Panc1 (cell line): ENCODE measurements around the gene CCND2. TPM values are rescaled to one million over a fixed set of nuclear protein-coding genes. Genes with fewer than 3 reads are reported as not detected.

Experiments
- ATAC-seq: fragments of 200-7000 bp; cut with Tn5 transposase; 2 replicates; pipeline ENCODE4 v1.9.1; 2020; ENCODE audit warnings: mild to moderate bottlenecking, moderate library complexity
- BruUV-seq: library from RNA; stranded (reverse); fragments of 400-500 nt; replicated peaks from 2 replicates; lab custom pipeline; 2021; lab: Mats Ljungman, UMichigan
- CTCF ChIA-PET: fragments of 300-600 bp; sonication (Branson Sonifier 250); formaldehyde crosslinking; loops from one replicate; lab custom pipeline; 2022; ENCODE audit warnings: antibody characterized with exemption; lab: Charles Lee
- POLR2A ChIA-PET: fragments of 300-600 bp; sonication (Branson Sonifier 250); formaldehyde crosslinking; loops from one replicate; lab custom pipeline; 2022; ENCODE audit warnings: antibody characterized with exemption; lab: Charles Lee
- DNase-seq: peaks from one replicate; pipeline ENCODE4 v3.0.0-alpha.2; 2010; ENCODE audit warnings: low read depth, low spot score
- H3K27ac ChIP-seq: 2 replicates; pipeline ENCODE4 v1.5.1; 2011; ENCODE audit warnings: mild to moderate bottlenecking, low read length, inconsistent platforms
- H3K27me3 ChIP-seq: fragments of 200-500 bp; sonication (Bioruptor generic); 2 replicates; pipeline ENCODE4 v1.6.0; 2014; ENCODE audit warnings: low read length, inconsistent platforms; ENCODE audit not compliant: control insufficient read depth, insufficient read depth
- H3K36me3 ChIP-seq: fragments of 200-500 bp; sonication (Bioruptor generic); 2 replicates; pipeline ENCODE4 v1.5.1; 2014; ENCODE audit warnings: inconsistent platforms, mild to moderate bottlenecking, low read length, moderate library complexity; ENCODE audit not compliant: control insufficient read depth, insufficient read depth
- H3K4me1 ChIP-seq: 2 replicates; pipeline ENCODE4 v1.5.1; 2011; ENCODE audit warnings: inconsistent platforms, mild to moderate bottlenecking, low read length, moderate library complexity; ENCODE audit not compliant: control insufficient read depth, insufficient read depth
- H3K4me3 ChIP-seq, 2 experiments: 2 replicates each; pipeline ENCODE4 v1.5.1; 2011 to 2012; ENCODE audit warnings: low read depth in 2 of 2, low read length in 2 of 2, mild to moderate bottlenecking in 2 of 2, inconsistent platforms in 1 of 2, moderate library complexity in 1 of 2
- H3K9me3 ChIP-seq: fragments of 200-500 bp; sonication (Bioruptor generic); 2 replicates; pipeline ENCODE4 v1.5.1; 2014; ENCODE audit warnings: low read depth, mild to moderate bottlenecking, inconsistent platforms, low read length, moderate library complexity; ENCODE audit not compliant: control insufficient read depth, insufficient read depth
- POLR2AphosphoS5 ChIP-seq: IDR thresholded peaks from 2 replicates; pipeline ENCODE4 v1.6.1; 2012; ENCODE audit warnings: mild to moderate bottlenecking, low read depth, low read length, moderate library complexity
- SIN3A ChIP-seq: IDR thresholded peaks from 2 replicates; pipeline ENCODE4 v1.6.1; 2012; ENCODE audit warnings: low read depth, mild to moderate bottlenecking, low read length, moderate library complexity, borderline replicate concordance; ENCODE audit not compliant: insufficient read depth
- TCF7L2 ChIP-seq: IDR thresholded peaks from 2 replicates; pipeline ENCODE4 v1.6.1; 2011; ENCODE audit warnings: mild to moderate bottlenecking, low read depth, low read length, inconsistent platforms
- in situ Hi-C: cut with HindIII; loops from 2 replicates; pipeline ENCODE4 v1.10.0; 2016; ENCODE audit warnings: low sequenced_read_pairs, low pct_unique_long_range_greater_than_20kb
- intact Hi-C: fragments of 100-400 bp; cut with micrococcal nuclease; formaldehyde crosslinking; loops from one replicate; pipeline ENCODE4 v1.10.0; 2022; ENCODE audit not compliant: unreplicated experiment
- total RNA-seq: library from RNA; stranded (reverse); gene quantifications from one replicate; pipeline ENCODE4 v1.2.1, GENCODE V29; 2021; ENCODE audit not compliant: unreplicated experiment
- TF ChIP-seq, protein P1 (sequence below): fragments of 450-650 bp; IDR thresholded peaks from 2 replicates; pipeline ENCODE4 v1.5.1; 2017; ENCODE audit warnings: mild to moderate bottlenecking
- TF ChIP-seq, protein P2 (sequence below), 2 experiments: IDR thresholded peaks; 2 replicates each; pipeline ENCODE4 v1.6.1; 2011 to 2012; ENCODE audit warnings: low read depth in 2 of 2, control low read depth in 1 of 2, low read length in 1 of 2, mild to moderate bottlenecking in 1 of 2, moderate library complexity in 1 of 2; ENCODE audit not compliant: insufficient read depth in 1 of 2

The CCND2 gene
- total RNA-seq, 1 experiment from 2014 or later = 1.5 TPM

DNA sequence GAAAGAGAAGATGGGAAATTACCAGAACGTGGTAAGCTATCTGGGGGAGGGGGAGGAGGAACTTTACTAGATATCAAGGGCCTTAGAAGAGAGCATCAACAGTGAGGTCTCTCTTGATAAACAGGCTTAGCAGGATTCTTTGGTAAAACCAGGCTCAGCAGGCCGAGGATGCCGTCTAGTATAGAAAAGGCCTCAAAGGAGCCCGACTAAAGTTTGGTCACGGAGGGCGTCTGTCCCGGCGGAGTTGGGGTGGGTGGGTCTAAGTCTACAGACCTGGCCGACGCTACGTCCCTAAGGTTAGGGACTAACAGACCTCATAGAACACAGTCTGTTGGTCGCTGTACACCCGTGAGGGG is 46.9 kb downstream of the CCND2 start:
- Histone ChIP-seq H3K36me3 (peaks cover 2% of the 10 kb centered on the region; the same call in 1 of the 2 replicates), H3K9me3 (no peaks in the 10 kb centered on the region), H3K4me1 (no peaks in the 10 kb centered on the region), H3K27me3 (no peaks in the 10 kb centered on the region), H3K4me3 (peak overlapping the region; percentile 64 to 97), H3K27ac (peak overlapping the region; percentile 89)
- ATAC-seq (peak; percentile 78), DNase-seq (peak; percentile 7)
- in situ Hi-C loops (no loop called here), intact Hi-C loops (no loop called here)
- ChIA-PET CTCF (no interaction called here), POLR2A (no interaction called here)
- TF ChIP-seq, protein P1, sequence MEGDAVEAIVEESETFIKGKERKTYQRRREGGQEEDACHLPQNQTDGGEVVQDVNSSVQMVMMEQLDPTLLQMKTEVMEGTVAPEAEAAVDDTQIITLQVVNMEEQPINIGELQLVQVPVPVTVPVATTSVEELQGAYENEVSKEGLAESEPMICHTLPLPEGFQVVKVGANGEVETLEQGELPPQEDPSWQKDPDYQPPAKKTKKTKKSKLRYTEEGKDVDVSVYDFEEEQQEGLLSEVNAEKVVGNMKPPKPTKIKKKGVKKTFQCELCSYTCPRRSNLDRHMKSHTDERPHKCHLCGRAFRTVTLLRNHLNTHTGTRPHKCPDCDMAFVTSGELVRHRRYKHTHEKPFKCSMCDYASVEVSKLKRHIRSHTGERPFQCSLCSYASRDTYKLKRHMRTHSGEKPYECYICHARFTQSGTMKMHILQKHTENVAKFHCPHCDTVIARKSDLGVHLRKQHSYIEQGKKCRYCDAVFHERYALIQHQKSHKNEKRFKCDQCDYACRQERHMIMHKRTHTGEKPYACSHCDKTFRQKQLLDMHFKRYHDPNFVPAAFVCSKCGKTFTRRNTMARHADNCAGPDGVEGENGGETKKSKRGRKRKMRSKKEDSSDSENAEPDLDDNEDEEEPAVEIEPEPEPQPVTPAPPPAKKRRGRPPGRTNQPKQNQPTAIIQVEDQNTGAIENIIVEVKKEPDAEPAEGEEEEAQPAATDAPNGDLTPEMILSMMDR = no peak
- TF ChIP-seq, protein P2, sequence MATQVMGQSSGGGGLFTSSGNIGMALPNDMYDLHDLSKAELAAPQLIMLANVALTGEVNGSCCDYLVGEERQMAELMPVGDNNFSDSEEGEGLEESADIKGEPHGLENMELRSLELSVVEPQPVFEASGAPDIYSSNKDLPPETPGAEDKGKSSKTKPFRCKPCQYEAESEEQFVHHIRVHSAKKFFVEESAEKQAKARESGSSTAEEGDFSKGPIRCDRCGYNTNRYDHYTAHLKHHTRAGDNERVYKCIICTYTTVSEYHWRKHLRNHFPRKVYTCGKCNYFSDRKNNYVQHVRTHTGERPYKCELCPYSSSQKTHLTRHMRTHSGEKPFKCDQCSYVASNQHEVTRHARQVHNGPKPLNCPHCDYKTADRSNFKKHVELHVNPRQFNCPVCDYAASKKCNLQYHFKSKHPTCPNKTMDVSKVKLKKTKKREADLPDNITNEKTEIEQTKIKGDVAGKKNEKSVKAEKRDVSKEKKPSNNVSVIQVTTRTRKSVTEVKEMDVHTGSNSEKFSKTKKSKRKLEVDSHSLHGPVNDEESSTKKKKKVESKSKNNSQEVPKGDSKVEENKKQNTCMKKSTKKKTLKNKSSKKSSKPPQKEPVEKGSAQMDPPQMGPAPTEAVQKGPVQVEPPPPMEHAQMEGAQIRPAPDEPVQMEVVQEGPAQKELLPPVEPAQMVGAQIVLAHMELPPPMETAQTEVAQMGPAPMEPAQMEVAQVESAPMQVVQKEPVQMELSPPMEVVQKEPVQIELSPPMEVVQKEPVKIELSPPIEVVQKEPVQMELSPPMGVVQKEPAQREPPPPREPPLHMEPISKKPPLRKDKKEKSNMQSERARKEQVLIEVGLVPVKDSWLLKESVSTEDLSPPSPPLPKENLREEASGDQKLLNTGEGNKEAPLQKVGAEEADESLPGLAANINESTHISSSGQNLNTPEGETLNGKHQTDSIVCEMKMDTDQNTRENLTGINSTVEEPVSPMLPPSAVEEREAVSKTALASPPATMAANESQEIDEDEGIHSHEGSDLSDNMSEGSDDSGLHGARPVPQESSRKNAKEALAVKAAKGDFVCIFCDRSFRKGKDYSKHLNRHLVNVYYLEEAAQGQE (IDR thresholded peaks at IDR 0.05; ENCODE audit: insufficient read depth in 1 of 2, low read depth in 2 of 2, low read length in 1 of 2) = no peak
- BruUV-seq = TSS peak; percentile 99

DNA sequence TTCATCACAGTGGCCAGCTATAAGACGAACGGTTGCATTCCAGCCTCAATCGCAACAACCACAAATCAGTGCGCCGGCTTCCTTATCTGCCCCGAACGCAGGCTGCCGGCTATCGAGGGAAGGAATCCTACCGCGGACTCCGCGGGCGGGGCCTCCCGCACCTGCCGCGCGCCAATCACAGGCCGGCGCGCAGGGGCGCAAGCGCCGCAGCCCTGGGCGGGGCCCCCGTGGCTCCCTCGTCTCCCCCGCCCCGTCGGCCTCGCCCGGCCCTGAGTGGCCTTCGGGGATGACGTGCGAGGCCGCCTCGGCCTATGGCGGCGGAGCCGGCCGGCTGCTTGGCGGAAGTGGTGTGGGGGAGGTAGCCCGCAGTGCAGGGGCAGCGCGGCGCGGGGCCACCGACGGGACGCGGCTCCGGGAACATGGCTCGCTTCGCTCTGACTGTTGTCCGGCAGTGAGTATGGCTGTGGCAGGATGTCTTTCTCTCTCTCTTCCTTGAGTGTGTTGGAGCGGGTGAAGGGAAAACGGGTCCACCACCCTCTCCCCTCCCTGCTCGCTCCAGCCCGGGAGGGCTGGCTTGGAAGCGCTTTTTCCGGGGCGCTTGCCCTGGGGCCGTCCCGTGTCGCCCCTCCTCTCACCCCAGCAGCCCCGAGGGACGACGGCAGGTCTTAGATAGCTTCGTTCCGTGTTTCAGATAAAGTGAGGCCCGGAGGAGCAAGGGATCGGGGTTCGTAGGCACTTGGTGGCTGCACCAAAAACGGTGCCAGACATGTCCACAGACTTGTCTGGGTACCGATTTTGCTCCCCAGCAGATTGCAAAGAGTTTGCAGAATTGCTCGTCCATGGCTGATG is 47.5 kb downstream of the CCND2 start, which contains the start of gene TIGAR:
TSS of gene TIGAR (plus strand) at position 361 of the 849 bp plus-strand sequence. CDS start at position 420, 59 bp downstream.
- ChIA-PET CTCF (no interaction called here), POLR2A (no interaction called here)
- TF ChIP-seq SIN3A (0 out of 2 replicates have a peak, but pooled peaks have one; percentile 64), POLR2AphosphoS5 (peak; percentile 80), TCF7L2 (no peak)
- BruUV-seq = TSS peak; percentile 89
- no peaks in the 10 kb centered on the region for H3K4me1 ChIP-seq
- H3K9me3 ChIP-seq = no peaks in the 10 kb centered on the region
- no peaks in the 10 kb centered on the region for H3K27me3 ChIP-seq
- ATAC-seq (peak; percentile 100), DNase-seq (peak; percentile 42)
- H3K36me3 ChIP-seq = peaks cover 2% of the 10 kb centered on the region; the same call in 1 of the 2 replicates
- H3K27ac ChIP-seq = peak within 1 kb of the TSS; percentile 89
- in situ Hi-C loops (no loop called here), intact Hi-C loops (no loop called here)
- peak within 1 kb of the TSS; percentile 84 to 97 for H3K4me3 ChIP-seq

DNA sequence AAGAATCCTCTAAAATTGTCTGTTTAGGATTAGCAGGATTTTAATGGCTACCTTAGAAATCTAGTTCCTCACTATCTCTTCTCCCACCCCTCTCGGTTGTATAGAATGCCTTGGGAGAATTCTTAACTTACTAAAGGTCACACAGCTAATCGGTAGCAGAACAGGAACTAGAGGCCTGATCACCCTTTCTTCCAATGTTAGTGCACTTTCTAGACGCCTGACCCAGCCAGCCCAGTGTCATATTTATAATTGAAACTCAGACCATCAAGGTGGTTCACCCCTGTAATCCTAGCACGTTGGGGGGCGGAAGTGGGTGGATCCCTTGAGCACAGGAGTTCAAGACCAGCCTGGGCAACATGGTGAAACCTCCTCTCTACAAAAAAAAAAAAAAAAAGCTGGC is 49.2 kb downstream of the CCND2 start:
- peaks cover 2% of the 10 kb centered on the region; the same call in 1 of the 2 replicates for H3K36me3 ChIP-seq
- ChIA-PET CTCF (no interaction called here), POLR2A (no interaction called here)
- peak overlapping the region; percentile 89; the same call in 1 of the 2 replicates for H3K27ac ChIP-seq
- H3K27me3 ChIP-seq = no peaks in the 10 kb centered on the region
- ATAC-seq = no peak
- BruUV-seq = no TSS peak
- no peak for DNase-seq
- no peaks in the 10 kb centered on the region for H3K9me3 ChIP-seq
- in situ Hi-C loops = no loop called here
- no peaks in the 10 kb centered on the region for H3K4me1 ChIP-seq
- intact Hi-C loops = no loop called here
- H3K4me3 ChIP-seq = peak overlapping the region; percentile 84 to 97; a peak in 3 of 4 replicates
- no peak for TF ChIP-seq TCF7L2
- TF ChIP-seq, protein P1 = no peak
- TF ChIP-seq POLR2AphosphoS5 = no peak
- TF ChIP-seq, protein P2 (IDR thresholded peaks at IDR 0.05; ENCODE audit: insufficient read depth in 1 of 2, low read depth in 2 of 2, low read length in 1 of 2) = no peak
- no peak for TF ChIP-seq SIN3A
